OCI-LY1 (cell line): ENCODE results near the gene PSME4.

ENCODE experiments used
- EZH2 ChIP-seq: fragments of 200-600 bp; sonication (generic), shearing (Covaris generic); IDR thresholded peaks from 2 replicates; pipeline ENCODE4 v1.8.0; 2017; ENCODE audit warnings: borderline replicate concordance, mixed run types, mild to moderate bottlenecking, antibody characterized with exemption, low read length, moderate library complexity, mixed read lengths
- TF ChIP-seq, protein P1 (sequence below): fragments of 200-600 bp; sonication (generic), shearing (Covaris generic); IDR thresholded peaks from 2 replicates; pipeline ENCODE4 v1.5.1; 2017; ENCODE audit warnings: mild to moderate bottlenecking, antibody characterized with exemption, low read length, moderate library complexity, mixed read lengths

DNA sequence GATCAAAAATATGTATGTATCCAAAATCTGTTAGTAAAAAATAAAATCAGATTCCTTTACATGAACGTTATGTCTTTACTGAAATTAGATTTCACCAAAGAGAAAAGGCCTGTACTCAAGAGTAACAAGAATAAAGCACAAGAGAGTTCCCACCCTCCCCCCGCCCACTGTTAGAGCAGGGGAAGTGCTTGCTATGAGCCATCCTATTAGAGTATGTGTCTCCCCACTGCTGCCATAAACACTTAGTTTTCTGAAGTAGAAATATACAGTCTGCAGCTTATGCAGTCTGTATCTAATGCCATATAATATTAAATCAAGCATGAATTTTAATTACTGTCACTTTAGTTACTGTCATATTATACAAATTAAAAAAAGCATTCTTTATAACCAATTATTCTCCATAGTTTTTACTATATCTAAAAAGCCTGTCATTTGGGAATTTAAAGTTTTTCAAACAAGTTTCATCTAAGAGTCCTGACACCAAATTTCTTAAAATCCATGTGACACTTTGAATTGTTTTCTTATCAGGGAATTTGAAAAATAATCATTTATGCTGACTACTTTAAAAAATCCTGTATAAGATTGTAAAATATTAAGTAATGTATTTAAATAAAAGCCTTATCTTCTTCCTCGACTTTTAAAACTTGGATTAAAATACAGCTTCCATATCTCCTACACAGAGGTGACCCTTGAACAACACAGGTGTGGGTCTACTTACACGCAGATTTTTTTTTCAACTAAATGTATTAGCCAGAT is 59.2 kb downstream of the PSME4 start:
- TF ChIP-seq, protein P1, sequence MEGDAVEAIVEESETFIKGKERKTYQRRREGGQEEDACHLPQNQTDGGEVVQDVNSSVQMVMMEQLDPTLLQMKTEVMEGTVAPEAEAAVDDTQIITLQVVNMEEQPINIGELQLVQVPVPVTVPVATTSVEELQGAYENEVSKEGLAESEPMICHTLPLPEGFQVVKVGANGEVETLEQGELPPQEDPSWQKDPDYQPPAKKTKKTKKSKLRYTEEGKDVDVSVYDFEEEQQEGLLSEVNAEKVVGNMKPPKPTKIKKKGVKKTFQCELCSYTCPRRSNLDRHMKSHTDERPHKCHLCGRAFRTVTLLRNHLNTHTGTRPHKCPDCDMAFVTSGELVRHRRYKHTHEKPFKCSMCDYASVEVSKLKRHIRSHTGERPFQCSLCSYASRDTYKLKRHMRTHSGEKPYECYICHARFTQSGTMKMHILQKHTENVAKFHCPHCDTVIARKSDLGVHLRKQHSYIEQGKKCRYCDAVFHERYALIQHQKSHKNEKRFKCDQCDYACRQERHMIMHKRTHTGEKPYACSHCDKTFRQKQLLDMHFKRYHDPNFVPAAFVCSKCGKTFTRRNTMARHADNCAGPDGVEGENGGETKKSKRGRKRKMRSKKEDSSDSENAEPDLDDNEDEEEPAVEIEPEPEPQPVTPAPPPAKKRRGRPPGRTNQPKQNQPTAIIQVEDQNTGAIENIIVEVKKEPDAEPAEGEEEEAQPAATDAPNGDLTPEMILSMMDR = no peak
- TF ChIP-seq EZH2 = no peak
